Measurements from ENCODE around the gene ZNF217. TPM values are rescaled to one million over a fixed set of nuclear protein-coding genes. Genes with fewer than 3 reads are reported as not detected.
"Not testable (repeated sequence)": the region's sequence is repeated elsewhere in the genome, so short reads cannot be mapped to it uniquely, and the experiment has no call there.

The ZNF217 gene
- total RNA-seq, 5 donors from 2014 or later (not counting 1 experiment from before 2014, with no cell fraction given): 57.6 to 92.4 (median 87.5) TPM

- H3K27me3 Mint-ChIP-seq; H3K36me3 Mint-ChIP-seq; H3K36me3 ChIP-seq (ENCODE audit: control insufficient read depth in 2 of 2, extremely low read depth in 1 of 2, insufficient read depth in 1 of 2, low read length in 1 of 2); ATAC-seq (replicated peaks in 1 of 4); DNase-seq; H3K9me3 Mint-ChIP-seq; H3K27me3 ChIP-seq (replicated peaks in 1 of 2; ENCODE audit: control insufficient read depth in 2 of 2, extremely low read depth in 1 of 2, insufficient read depth in 2 of 2, low read length in 1 of 2); H3K9me3 ChIP-seq: not testable (repeated sequence)
- peak overlapping the region; percentile 74 for H3K27ac ChIP-seq (ENCODE audit: low read length)
- WGBS (ENCODE audit: insufficient coverage): no CpG with 5 or more reads among the region's 12 CpGs
- peak overlapping the region; percentile 29 to 44 for H3K4me3 ChIP-seq (ENCODE audit: control insufficient read depth in 1 of 2, extremely low read depth in 1 of 2, low read length in 1 of 2)
- peaks cover 48 to 68% (median 49%) of the 10 kb centered on the region in 3 donors for H3K4me1 Mint-ChIP-seq
- H3K4me1 ChIP-seq (ENCODE audit: control insufficient read depth in 1 of 2, extremely low read depth in 1 of 2, insufficient read depth in 2 of 2, low read length in 2 of 2): peaks cover 14 to 21% of the 10 kb centered on the region in 2 experiments
- ChIA-PET CTCF (interaction anchor here in 1 of 2 donors (1.0 kb wide), 1 partner anchor 9 kb away, joined by 7 read pairs; no protein-coding TSS in a partner anchor), POLR2A (interaction anchor here (0.6 to 0.7 kb wide), 2 partner anchors 54 to 60 kb away, joined by 3 read pairs; no protein-coding TSS in a partner anchor)
- peak overlapping the region; percentile 95 to 96 for H3K27ac Mint-ChIP-seq
- H3K4me3 Mint-ChIP-seq: peak overlapping the region; percentile 90 to 97 (median 95)
Measured at GRCh38 chr20:53589321-53590065, 4.1 kb downstream of the ZNF217 start.

GRCh38 chr20:53587157-53587703 is 6.4 kb downstream of the ZNF217 start:
- ChIA-PET CTCF (interaction anchor here in 1 of 2 donors (0.6 kb wide), 1 partner anchor 22 kb away, joined by 3 read pairs; no protein-coding TSS in a partner anchor), POLR2A (interaction anchor here (0.6 kb wide), 2 partner anchors 20 to 97 kb away, joined by 5 to 8 read pairs; no protein-coding TSS in a partner anchor)
- H3K9me3 Mint-ChIP-seq; H3K27me3 Mint-ChIP-seq; H3K36me3 Mint-ChIP-seq; H3K9me3 ChIP-seq; DNase-seq; H3K36me3 ChIP-seq (ENCODE audit: control insufficient read depth in 2 of 2, extremely low read depth in 1 of 2, insufficient read depth in 1 of 2, low read length in 1 of 2); H3K4me3 ChIP-seq (ENCODE audit: control insufficient read depth in 1 of 2, extremely low read depth in 1 of 2, low read length in 1 of 2); ATAC-seq (replicated peaks in 1 of 4); H3K27me3 ChIP-seq (replicated peaks in 1 of 2; ENCODE audit: control insufficient read depth in 2 of 2, extremely low read depth in 1 of 2, insufficient read depth in 2 of 2, low read length in 1 of 2): not testable (repeated sequence)
- Mint-ChIP-seq H3K27ac (peak overlapping the region; percentile 95), H3K4me3 (peak overlapping the region; percentile 71 to 90 (median 75)), H3K4me1 (peaks cover 69 to 89% (median 69%) of the 10 kb centered on the region in 3 donors)
- peak overlapping the region; percentile 84 for H3K27ac ChIP-seq (ENCODE audit: low read length)
- no CpG with 5 or more reads among the region's 1 CpG for WGBS (ENCODE audit: insufficient coverage)
- H3K4me1 ChIP-seq (ENCODE audit: control insufficient read depth in 1 of 2, extremely low read depth in 1 of 2, insufficient read depth in 2 of 2, low read length in 2 of 2): peaks cover 22 to 33% of the 10 kb centered on the region in 2 experiments

DNA sequence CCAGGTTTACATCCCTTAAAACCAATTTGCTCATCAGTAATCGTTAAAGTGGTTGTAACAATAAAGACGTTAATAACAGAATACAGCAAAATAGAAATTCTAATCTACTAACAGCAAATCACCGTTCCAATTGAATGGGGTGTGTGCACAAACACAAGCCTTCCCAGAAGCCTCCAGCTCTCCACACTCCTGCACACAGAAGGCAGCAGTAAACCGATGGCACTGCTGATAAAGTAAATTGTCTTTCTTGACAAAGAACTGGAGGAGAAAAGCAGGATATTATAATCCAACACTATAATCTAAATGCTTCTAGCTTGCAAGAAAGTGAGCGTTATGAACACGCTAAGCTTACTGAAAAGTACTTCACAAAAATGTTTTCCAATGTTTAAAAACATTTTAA is 7.0 kb downstream of the ZNF217 start:
- Mint-ChIP-seq H3K4me3 (peak overlapping the region; percentile 71 to 90 (median 75)), H3K36me3 (peaks cover 10% of the 10 kb centered on the region), H3K4me1 (peaks cover 75 to 89% (median 75%) of the 10 kb centered on the region in 3 donors), H3K9me3 (no peaks in the 10 kb centered on the region), H3K27ac (peak overlapping the region; percentile 95), H3K27me3 (no peaks in the 10 kb centered on the region)
- Histone ChIP-seq H3K36me3 (ENCODE audit: control insufficient read depth in 2 of 2, extremely low read depth in 1 of 2, insufficient read depth in 1 of 2, low read length in 1 of 2) (peaks cover 3 to 14% of the 10 kb centered on the region in 2 donors), H3K4me3 (ENCODE audit: control insufficient read depth in 1 of 2, extremely low read depth in 1 of 2, low read length in 1 of 2) (peak overlapping the region in 1 of 2 donors; percentile 15), H3K4me1 (ENCODE audit: control insufficient read depth in 1 of 2, extremely low read depth in 1 of 2, insufficient read depth in 2 of 2, low read length in 2 of 2) (peaks cover 28 to 37% of the 10 kb centered on the region in 2 experiments), H3K27ac (ENCODE audit: low read length) (peak overlapping the region; percentile 84), H3K9me3 (no peaks in the 10 kb centered on the region), H3K27me3 (replicated peaks in 1 of 2; ENCODE audit: control insufficient read depth in 2 of 2, extremely low read depth in 1 of 2, insufficient read depth in 2 of 2, low read length in 1 of 2) (no peaks in the 10 kb centered on the region)
- no peak for DNase-seq
- CTCF ChIA-PET: interaction anchor here in 1 of 2 donors (0.6 kb wide), 1 partner anchor 353 kb away, joined by 5 read pairs; no protein-coding TSS in a partner anchor
- POLR2A ChIA-PET: interaction anchor here in 1 of 2 donors (0.6 kb wide), 1 partner anchor 20 kb away, joined by 5 read pairs; no protein-coding TSS in a partner anchor
- no peak for ATAC-seq (replicated peaks in 1 of 4)
- WGBS (ENCODE audit: insufficient coverage): no CpG with 5 or more reads among the region's 6 CpGs

DNA sequence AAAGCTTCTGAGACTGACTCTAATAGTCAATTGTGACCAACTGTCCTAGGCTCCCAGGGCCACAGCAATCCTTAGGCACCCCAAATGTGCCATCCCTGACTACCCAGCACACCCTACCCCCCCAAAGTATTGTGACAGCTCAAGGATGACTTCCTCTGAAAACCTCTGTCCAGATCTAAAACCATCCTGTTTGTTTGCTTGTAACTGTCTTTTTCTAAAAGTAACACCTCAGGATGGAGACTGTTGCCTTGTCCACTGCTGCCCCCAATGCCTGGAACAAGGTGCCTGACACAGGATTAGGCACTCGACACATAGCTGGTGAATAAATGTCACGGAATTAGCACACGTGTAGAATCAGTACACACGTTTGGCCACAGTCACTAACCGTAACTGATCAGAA is 7.7 kb downstream of the ZNF217 start:
- H3K9me3 ChIP-seq; H3K27me3 Mint-ChIP-seq; POLR2A ChIA-PET; H3K9me3 Mint-ChIP-seq; H3K27me3 ChIP-seq (replicated peaks in 1 of 2; ENCODE audit: control insufficient read depth in 2 of 2, extremely low read depth in 1 of 2, insufficient read depth in 2 of 2, low read length in 1 of 2); ATAC-seq (replicated peaks in 1 of 4): not testable (repeated sequence)
- Mint-ChIP-seq H3K4me3 (peak overlapping the region; percentile 71 to 90 (median 75)), H3K27ac (peak overlapping the region; percentile 95), H3K4me1 (peaks cover 80 to 88% (median 80%) of the 10 kb centered on the region in 3 donors), H3K36me3 (peaks cover 11% of the 10 kb centered on the region)
- Histone ChIP-seq H3K36me3 (ENCODE audit: control insufficient read depth in 2 of 2, extremely low read depth in 1 of 2, insufficient read depth in 1 of 2, low read length in 1 of 2) (peaks cover 3 to 21% of the 10 kb centered on the region in 2 donors), H3K27ac (ENCODE audit: low read length) (peak overlapping the region; percentile 84), H3K4me1 (ENCODE audit: control insufficient read depth in 1 of 2, extremely low read depth in 1 of 2, insufficient read depth in 2 of 2, low read length in 2 of 2) (peaks cover 35 to 43% of the 10 kb centered on the region in 2 experiments), H3K4me3 (ENCODE audit: control insufficient read depth in 1 of 2, extremely low read depth in 1 of 2, low read length in 1 of 2) (peak overlapping the region in 1 of 2 donors; percentile 10)
- 20% methylated on average over 5 of the region's 5 CpGs for WGBS (ENCODE audit: insufficient coverage)
- CTCF ChIA-PET: interaction anchor here in 1 of 2 donors (0.5 kb wide), 1 partner anchor 117 kb away, joined by 4 read pairs; no protein-coding TSS in a partner anchor
- peak in 1 of 35 experiments; percentile 9 for DNase-seq

DNA sequence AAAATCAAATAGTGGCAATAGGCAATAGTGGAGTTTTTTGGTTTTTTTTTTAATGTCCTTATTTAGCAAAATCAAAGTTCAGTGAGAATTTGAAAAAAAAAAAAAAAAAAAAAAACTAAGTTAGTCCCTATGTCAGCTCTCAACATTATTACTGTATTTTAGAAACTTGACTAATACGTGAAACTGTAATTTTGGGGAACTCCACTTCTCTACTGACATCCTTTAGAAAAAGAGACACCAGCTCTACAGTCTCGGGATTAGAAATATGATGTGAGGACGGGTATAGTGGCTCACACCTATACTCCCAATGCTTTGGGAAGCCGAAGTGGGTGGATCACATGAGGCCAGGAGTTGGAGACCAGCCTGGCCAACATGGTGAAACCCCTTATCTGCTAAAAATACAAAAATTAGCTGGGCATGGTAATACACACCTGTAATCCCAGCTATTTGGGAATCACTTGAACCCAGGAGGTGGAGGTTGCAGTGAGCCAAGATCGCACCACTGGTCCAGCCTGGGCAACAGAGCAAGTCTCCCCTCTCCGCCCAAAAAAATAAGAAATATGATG is 8.6 kb downstream of the ZNF217 start:
- ChIA-PET POLR2A (interaction anchor here in 1 of 2 donors (0.6 kb wide), 3 partner anchors 61 to 585 kb away, joined by 3 to 10 read pairs (median 3); no protein-coding TSS in a partner anchor), CTCF (interaction anchor here in 1 of 2 donors (0.7 kb wide), 1 partner anchor 331 kb away, joined by 3 read pairs; no protein-coding TSS in a partner anchor)
- H3K27ac ChIP-seq (ENCODE audit: low read length): peak overlapping the region; percentile 84
- not testable (repeated sequence) for H3K9me3 Mint-ChIP-seq; H3K9me3 ChIP-seq; H3K27me3 ChIP-seq (replicated peaks in 1 of 2; ENCODE audit: control insufficient read depth in 2 of 2, extremely low read depth in 1 of 2, insufficient read depth in 2 of 2, low read length in 1 of 2); ATAC-seq (replicated peaks in 1 of 4); H3K27me3 Mint-ChIP-seq
- DNase-seq: peak in 2 of 35 experiments; percentile 6 to 48
- Mint-ChIP-seq H3K36me3 (peaks cover 18% of the 10 kb centered on the region), H3K4me3 (peak overlapping the region; percentile 71 to 90 (median 75)), H3K27ac (peak overlapping the region; percentile 95), H3K4me1 (peaks cover 81 to 88% (median 82%) of the 10 kb centered on the region in 3 donors)
- WGBS (ENCODE audit: insufficient coverage): no CpG with 5 or more reads among the region's 6 CpGs
- H3K4me3 ChIP-seq (ENCODE audit: control insufficient read depth in 1 of 2, extremely low read depth in 1 of 2, low read length in 1 of 2): peak overlapping the region in 1 of 2 donors; percentile 10
- peaks cover 3 to 28% of the 10 kb centered on the region in 2 donors for H3K36me3 ChIP-seq (ENCODE audit: control insufficient read depth in 2 of 2, extremely low read depth in 1 of 2, insufficient read depth in 1 of 2, low read length in 1 of 2)
- H3K4me1 ChIP-seq (ENCODE audit: control insufficient read depth in 1 of 2, extremely low read depth in 1 of 2, insufficient read depth in 2 of 2, low read length in 2 of 2): peaks cover 43 to 50% of the 10 kb centered on the region in 2 experiments

- not testable (repeated sequence) for H3K4me3 ChIP-seq (ENCODE audit: control insufficient read depth in 1 of 2, extremely low read depth in 1 of 2, low read length in 1 of 2); DNase-seq; H3K9me3 Mint-ChIP-seq; H3K27me3 ChIP-seq (replicated peaks in 1 of 2; ENCODE audit: control insufficient read depth in 2 of 2, extremely low read depth in 1 of 2, insufficient read depth in 2 of 2, low read length in 1 of 2); ATAC-seq (replicated peaks in 1 of 4); H3K9me3 ChIP-seq; H3K27me3 Mint-ChIP-seq
- peak overlapping the region; percentile 39 to 90 (median 71) for H3K4me3 Mint-ChIP-seq
- peaks cover 82 to 88% (median 82%) of the 10 kb centered on the region in 3 donors for H3K4me1 Mint-ChIP-seq
- CTCF ChIA-PET: interaction anchor here in 1 of 2 donors (0.7 kb wide), 1 partner anchor 332 kb away, joined by 3 read pairs; no protein-coding TSS in a partner anchor
- peaks cover 20% of the 10 kb centered on the region for H3K36me3 Mint-ChIP-seq
- POLR2A ChIA-PET: interaction anchor here in 1 of 2 donors (0.6 kb wide), 1 partner anchor 62 kb away, joined by 3 read pairs; no protein-coding TSS in a partner anchor
- no CpG with 5 or more reads among the region's 3 CpGs for whole genome bisulfite sequencing (ENCODE audit: insufficient coverage)
- peak overlapping the region; percentile 92 to 95 for H3K27ac Mint-ChIP-seq
- Histone ChIP-seq H3K27ac (ENCODE audit: low read length) (peak overlapping the region; percentile 84), H3K4me1 (ENCODE audit: control insufficient read depth in 1 of 2, extremely low read depth in 1 of 2, insufficient read depth in 2 of 2, low read length in 2 of 2) (peaks cover 47 to 55% of the 10 kb centered on the region in 2 experiments), H3K36me3 (ENCODE audit: control insufficient read depth in 2 of 2, extremely low read depth in 1 of 2, insufficient read depth in 1 of 2, low read length in 1 of 2) (peaks cover 3 to 28% of the 10 kb centered on the region in 2 donors)
Measured at GRCh38 chr20:53584550-53584913, 9.1 kb downstream of the ZNF217 start.
